ENCODE measurements around the gene OSMR. TPM values are rescaled to one million over a fixed set of nuclear protein-coding genes. Genes with fewer than 3 reads are reported as not detected.

OSMR gene
- total RNA-seq, 6 donors from 2014 or later, result 52.9 to 123 (median 72.2) TPM

GRCh38 chr5:38821679-38822078 is 24.1 kb upstream of the OSMR start:
- peaks cover 0 to 17% (median 2%) of the 10 kb centered on the region in 4 donors for H3K36me3 ChIP-seq
- no peak overlapping the region for H3K4me3 ChIP-seq
- ATAC-seq (ENCODE audit: low FRiP score in 2 of 2) (no peak), DNase-seq (peak in 1 of 2 donors; percentile 75)
- no peaks in the 10 kb centered on the region for H3K9me3 ChIP-seq
- peaks cover 0 to 3% (median 0%) of the 10 kb centered on the region in 4 donors for H3K4me1 ChIP-seq
- no peak overlapping the region for H3K27ac ChIP-seq
- TF ChIP-seq CTCF (IDR thresholded peaks at IDR 0.05) (no peak), EP300 (IDR thresholded peaks at IDR 0.05) (no peak)
- no peaks in the 10 kb centered on the region for H3K27me3 ChIP-seq
- WGBS, 2 donors, result 97 to 99% methylated on average over 12 to 18 of the region's 20 CpGs

GRCh38 chr5:38823503-38823902 is 22.3 kb upstream of the OSMR start:
- no peak overlapping the region for H3K27ac ChIP-seq
- peaks cover 0 to 17% (median 2%) of the 10 kb centered on the region in 4 donors for H3K36me3 ChIP-seq
- TF ChIP-seq EP300 (IDR thresholded peaks at IDR 0.05), result no peak
- TF ChIP-seq CTCF (IDR thresholded peaks at IDR 0.05), result no peak
- no peak for TF ChIP-seq POLR2A (IDR thresholded peaks at IDR 0.05)
- TF ChIP-seq POLR2AphosphoS5 (IDR thresholded peaks at IDR 0.05), result no peak
- no peak overlapping the region for H3K4me3 ChIP-seq
- ATAC-seq (ENCODE audit: low FRiP score in 2 of 2) (no peak), DNase-seq (no peak)
- H3K4me1 ChIP-seq, result peaks cover 0 to 3% (median 0%) of the 10 kb centered on the region in 4 donors
- H3K27me3 ChIP-seq, result no peaks in the 10 kb centered on the region
- WGBS, 2 donors, result 92 to 95% methylated on average over 4 of the region's 4 CpGs
- no peaks in the 10 kb centered on the region for H3K9me3 ChIP-seq

- 79 to 85% methylated on average over 5 of the region's 5 CpGs for WGBS, 2 donors
- Histone ChIP-seq H3K4me1 (peaks cover 0 to 3% (median 0%) of the 10 kb centered on the region in 4 donors), H3K36me3 (peaks cover 0 to 17% (median 2%) of the 10 kb centered on the region in 4 donors), H3K4me3 (no peak overlapping the region), H3K27ac (no peak overlapping the region), H3K9me3 (no peaks in the 10 kb centered on the region), H3K27me3 (no peaks in the 10 kb centered on the region)
- no peak for DNase-seq
- no peak for ATAC-seq (ENCODE audit: low FRiP score in 2 of 2)
- TF ChIP-seq EP300 (IDR thresholded peaks at IDR 0.05), result no peak
- TF ChIP-seq POLR2A (IDR thresholded peaks at IDR 0.05), result no peak
- TF ChIP-seq POLR2AphosphoS5 (IDR thresholded peaks at IDR 0.05), result no peak
- no peak for TF ChIP-seq CTCF (IDR thresholded peaks at IDR 0.05)
Observed at GRCh38 chr5:38824821-38825220, 21.0 kb upstream of the OSMR start.

GRCh38 chr5:38825494-38825893 is 20.3 kb upstream of the OSMR start:
- H3K4me3 ChIP-seq, result no peak overlapping the region
- TF ChIP-seq CTCF (IDR thresholded peaks at IDR 0.05), result no peak
- no peak for TF ChIP-seq POLR2A (IDR thresholded peaks at IDR 0.05)
- no peak for TF ChIP-seq EP300 (IDR thresholded peaks at IDR 0.05)
- TF ChIP-seq POLR2AphosphoS5 (IDR thresholded peaks at IDR 0.05), result no peak
- peaks cover 0 to 3% (median 0%) of the 10 kb centered on the region in 4 donors for H3K4me1 ChIP-seq
- DNase-seq, result no peak
- 68 to 70% methylated on average over 1 of the region's 1 CpG for WGBS, 2 donors
- H3K27me3 ChIP-seq, result no peaks in the 10 kb centered on the region
- no peak for ATAC-seq (ENCODE audit: low FRiP score in 2 of 2)
- H3K27ac ChIP-seq, result no peak overlapping the region
- peaks cover 0 to 17% (median 2%) of the 10 kb centered on the region in 4 donors for H3K36me3 ChIP-seq
- H3K9me3 ChIP-seq, result no peaks in the 10 kb centered on the region

- WGBS, 2 donors, result 89 to 93% methylated on average over 4 of the region's 4 CpGs
- no peaks in the 10 kb centered on the region for H3K9me3 ChIP-seq
- TF ChIP-seq CTCF (IDR thresholded peaks at IDR 0.05) (no peak), EP300 (IDR thresholded peaks at IDR 0.05) (no peak), POLR2A (IDR thresholded peaks at IDR 0.05) (no peak), POLR2AphosphoS5 (IDR thresholded peaks at IDR 0.05) (no peak)
- ATAC-seq (ENCODE audit: low FRiP score in 2 of 2), result no peak
- H3K27me3 ChIP-seq, result no peaks in the 10 kb centered on the region
- peaks cover 0 to 12% (median 5%) of the 10 kb centered on the region in 4 donors for H3K4me1 ChIP-seq
- peaks cover 0 to 5% (median under 1%) of the 10 kb centered on the region in 4 donors for H3K36me3 ChIP-seq
- DNase-seq, result no peak
- no peak overlapping the region for H3K27ac ChIP-seq
- H3K4me3 ChIP-seq, result no peak overlapping the region
Observed at GRCh38 chr5:38827525-38827924, 18.3 kb upstream of the OSMR start.

Measured in upper lobe of left lung (tissue), 6 donors.